Loucy (cell line): ENCODE measurements around the gene KLHL8.

ENCODE experiments used
- EZH2phosphoT487 ChIP-seq: fragments of 200-600 bp; IDR thresholded peaks from 2 replicates; pipeline ENCODE4 v1.6.1; 2018; ENCODE audit warnings: antibody characterized with exemption, mild to moderate bottlenecking, moderate library complexity, borderline replicate concordance
- TF ChIP-seq, protein P1 (sequence below): fragments of 200-600 bp; sonication (generic); conservative IDR thresholded peaks from 2 replicates; pipeline ENCODE4 v1.5.1; 2014; ENCODE audit warnings: mild to moderate bottlenecking, antibody characterized with exemption, low read length

DNA sequence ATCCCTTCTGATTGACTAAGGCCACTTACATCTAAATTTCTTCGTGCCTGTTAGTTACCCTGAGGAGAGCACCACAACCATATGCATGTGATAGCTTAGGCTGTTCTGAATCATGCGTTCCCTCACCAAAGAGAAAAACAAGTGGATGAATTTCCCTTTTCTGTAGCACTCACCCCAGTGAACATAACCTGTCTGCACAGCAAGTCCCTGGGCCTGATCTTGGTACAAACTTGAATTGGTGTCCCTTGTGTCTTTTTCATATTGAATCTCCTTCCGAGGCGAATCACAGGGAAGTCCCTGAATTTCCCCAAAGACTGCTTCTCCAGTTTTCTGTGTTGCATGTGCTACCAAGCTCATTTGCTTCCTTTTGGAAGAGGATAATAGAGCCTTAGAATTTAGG lies 100.4 kb downstream of the KLHL8 start:
- TF ChIP-seq, protein P1, sequence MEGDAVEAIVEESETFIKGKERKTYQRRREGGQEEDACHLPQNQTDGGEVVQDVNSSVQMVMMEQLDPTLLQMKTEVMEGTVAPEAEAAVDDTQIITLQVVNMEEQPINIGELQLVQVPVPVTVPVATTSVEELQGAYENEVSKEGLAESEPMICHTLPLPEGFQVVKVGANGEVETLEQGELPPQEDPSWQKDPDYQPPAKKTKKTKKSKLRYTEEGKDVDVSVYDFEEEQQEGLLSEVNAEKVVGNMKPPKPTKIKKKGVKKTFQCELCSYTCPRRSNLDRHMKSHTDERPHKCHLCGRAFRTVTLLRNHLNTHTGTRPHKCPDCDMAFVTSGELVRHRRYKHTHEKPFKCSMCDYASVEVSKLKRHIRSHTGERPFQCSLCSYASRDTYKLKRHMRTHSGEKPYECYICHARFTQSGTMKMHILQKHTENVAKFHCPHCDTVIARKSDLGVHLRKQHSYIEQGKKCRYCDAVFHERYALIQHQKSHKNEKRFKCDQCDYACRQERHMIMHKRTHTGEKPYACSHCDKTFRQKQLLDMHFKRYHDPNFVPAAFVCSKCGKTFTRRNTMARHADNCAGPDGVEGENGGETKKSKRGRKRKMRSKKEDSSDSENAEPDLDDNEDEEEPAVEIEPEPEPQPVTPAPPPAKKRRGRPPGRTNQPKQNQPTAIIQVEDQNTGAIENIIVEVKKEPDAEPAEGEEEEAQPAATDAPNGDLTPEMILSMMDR = no peak
- no peak for TF ChIP-seq EZH2phosphoT487
